Activated CD8-positive, alpha-beta memory T cell treated with anti-CD3 and anti-CD28 coated beads, Interleukin-2, amount 50 U/mL, for 1 hour (primary cell): ENCODE results near the gene PLEKHM3.

Experiments used
- DNase-seq: peaks from one replicate; pipeline ENCODE4 v3.0.0-alpha.2; 2020; ENCODE audit errors: extremely low read depth

The PLEKHM3 gene

GRCh38 chr2:207887500-207887899, 137.8 kb downstream of the PLEKHM3 start:
- no peak for DNase-seq

GRCh38 chr2:207885010-207885409, 140.3 kb downstream of the PLEKHM3 start:
- no peak for DNase-seq

- no peak for DNase-seq
Measured at GRCh38 chr2:207884127-207884526, 141.2 kb downstream of the PLEKHM3 start.

GRCh38 chr2:207883002-207883780, 142.1 kb downstream of the PLEKHM3 start:
- no peak for DNase-seq

- DNase-seq, result no peak
Measured at GRCh38 chr2:207881902-207882301, 143.4 kb downstream of the PLEKHM3 start.

- DNase-seq, result no peak
Measured at GRCh38 chr2:207879536-207879935, 145.8 kb downstream of the PLEKHM3 start.

- DNase-seq, result no peak
Measured at GRCh38 chr2:207876842-207877535, 148.3 kb downstream of the PLEKHM3 start.

GRCh38 chr2:207875473-207876212, 149.7 kb downstream of the PLEKHM3 start:
- no peak for DNase-seq

- DNase-seq, result no peak
Measured at GRCh38 chr2:207873794-207874193, 151.5 kb downstream of the PLEKHM3 start.

GRCh38 chr2:207871911-207872310, 153.4 kb downstream of the PLEKHM3 start:
- DNase-seq, result no peak

- DNase-seq, result no peak
Measured at GRCh38 chr2:207871506-207871905, 153.8 kb downstream of the PLEKHM3 start.

GRCh38 chr2:207870814-207871213, 154.5 kb downstream of the PLEKHM3 start:
- no peak for DNase-seq

GRCh38 chr2:207869784-207870778, 155.2 kb downstream of the PLEKHM3 start:
- no peak for DNase-seq

GRCh38 chr2:207868855-207869596, 156.3 kb downstream of the PLEKHM3 start:
- DNase-seq, result no peak

GRCh38 chr2:207867905-207868304, 157.4 kb downstream of the PLEKHM3 start:
- DNase-seq, result no peak

GRCh38 chr2:207867056-207867455, 158.3 kb downstream of the PLEKHM3 start:
- DNase-seq, result no peak

GRCh38 chr2:207865210-207865609, 160.1 kb downstream of the PLEKHM3 start:
- DNase-seq, result no peak

GRCh38 chr2:207863345-207863744, 162.0 kb downstream of the PLEKHM3 start:
- DNase-seq, result no peak

GRCh38 chr2:207861789-207862188, 163.5 kb downstream of the PLEKHM3 start:
- no peak for DNase-seq

- no peak for DNase-seq
Measured at GRCh38 chr2:207860685-207861084, 164.6 kb downstream of the PLEKHM3 start.

GRCh38 chr2:207855591-207855990, 169.7 kb downstream of the PLEKHM3 start:
- DNase-seq, result no peak
